ENCODE measurements around the gene ZEB2. TPM values are rescaled to one million over a fixed set of nuclear protein-coding genes. Genes with fewer than 3 reads are reported as not detected.

Gene ZEB2
- total and polyA plus RNA-seq, 12 donors, result 29.0 to 226 (median 142) TPM

DNA sequence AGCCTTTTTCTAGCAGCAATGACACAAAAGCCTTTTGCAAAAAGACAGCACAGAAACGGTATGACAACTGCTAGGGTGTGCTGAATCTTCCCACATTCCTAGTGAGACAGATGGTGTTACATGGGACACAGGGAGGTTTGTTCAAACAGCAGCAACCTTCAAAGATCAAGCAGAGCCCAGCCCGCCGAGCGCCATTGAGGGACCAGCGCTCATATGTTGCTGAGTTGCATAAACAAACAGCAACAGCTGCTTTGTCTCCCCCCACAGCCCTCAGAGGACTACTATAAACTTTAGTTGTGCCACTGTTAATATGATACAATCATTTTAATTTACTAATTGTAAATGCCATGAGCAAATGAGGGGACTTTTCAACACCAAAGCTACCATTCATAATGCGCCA lies 117.7 kb downstream of the ZEB2 start:
- no peaks in the 10 kb centered on the region for H3K9me3 ChIP-seq (replicated peaks in 1 of 3)
- TF ChIP-seq, protein P1, sequence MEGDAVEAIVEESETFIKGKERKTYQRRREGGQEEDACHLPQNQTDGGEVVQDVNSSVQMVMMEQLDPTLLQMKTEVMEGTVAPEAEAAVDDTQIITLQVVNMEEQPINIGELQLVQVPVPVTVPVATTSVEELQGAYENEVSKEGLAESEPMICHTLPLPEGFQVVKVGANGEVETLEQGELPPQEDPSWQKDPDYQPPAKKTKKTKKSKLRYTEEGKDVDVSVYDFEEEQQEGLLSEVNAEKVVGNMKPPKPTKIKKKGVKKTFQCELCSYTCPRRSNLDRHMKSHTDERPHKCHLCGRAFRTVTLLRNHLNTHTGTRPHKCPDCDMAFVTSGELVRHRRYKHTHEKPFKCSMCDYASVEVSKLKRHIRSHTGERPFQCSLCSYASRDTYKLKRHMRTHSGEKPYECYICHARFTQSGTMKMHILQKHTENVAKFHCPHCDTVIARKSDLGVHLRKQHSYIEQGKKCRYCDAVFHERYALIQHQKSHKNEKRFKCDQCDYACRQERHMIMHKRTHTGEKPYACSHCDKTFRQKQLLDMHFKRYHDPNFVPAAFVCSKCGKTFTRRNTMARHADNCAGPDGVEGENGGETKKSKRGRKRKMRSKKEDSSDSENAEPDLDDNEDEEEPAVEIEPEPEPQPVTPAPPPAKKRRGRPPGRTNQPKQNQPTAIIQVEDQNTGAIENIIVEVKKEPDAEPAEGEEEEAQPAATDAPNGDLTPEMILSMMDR (IDR thresholded peaks at IDR 0.05), result no peak
- no peak for TF ChIP-seq POLR2A (IDR thresholded peaks at IDR 0.05)
- H3K27me3 ChIP-seq, result no peaks in the 10 kb centered on the region
- peak overlapping the region in 4 of 5 donors; percentile 1 to 39 (median 15) for H3K27ac ChIP-seq
- intact Hi-C loops (cut with DNase I), result no loop called here
- H3K4me1 ChIP-seq (replicated peaks in 1 of 2), result peaks cover 0 to 29% of the 10 kb centered on the region in 2 donors
- no peak overlapping the region for H3K4me3 ChIP-seq
- peak in 2 of 7 donors; percentile 42 to 56 for DNase-seq
- H3K36me3 ChIP-seq (replicated peaks in 1 of 2), result peaks cover 0 to 69% of the 10 kb centered on the region in 2 donors
- WGBS, 4 donors, result 74 to 78% (median 76%) methylated on average over 6 of the region's 6 CpGs

DNA sequence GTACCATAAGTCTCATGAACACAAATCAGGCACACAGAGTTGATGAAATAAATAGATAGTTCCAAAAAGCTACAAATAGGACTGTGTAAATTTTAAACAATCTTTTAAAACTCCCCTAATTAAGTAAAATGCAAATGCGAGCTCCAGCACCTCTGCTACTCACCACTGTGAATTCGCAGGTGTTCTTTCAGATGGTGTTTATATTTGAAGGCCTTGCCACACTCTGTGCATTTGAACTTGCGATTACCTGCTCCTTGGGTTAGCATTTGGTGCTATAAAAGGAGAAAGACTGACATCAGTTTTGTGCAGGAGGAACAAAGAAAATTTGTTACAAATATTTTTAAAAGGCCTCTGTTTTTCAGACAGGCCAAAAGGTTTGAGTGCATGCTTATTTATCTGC lies 118.9 kb downstream of the ZEB2 start:
- peaks cover 0 to 81% of the 10 kb centered on the region in 2 donors for H3K36me3 ChIP-seq (replicated peaks in 1 of 2)
- DNase-seq, result no peak
- H3K4me1 ChIP-seq (replicated peaks in 1 of 2), result peaks cover 0 to 21% of the 10 kb centered on the region in 2 donors
- H3K27me3 ChIP-seq, result no peaks in the 10 kb centered on the region
- no peak overlapping the region for H3K4me3 ChIP-seq
- TF ChIP-seq, protein P1 (IDR thresholded peaks at IDR 0.05), result no peak
- no peak for TF ChIP-seq POLR2A (IDR thresholded peaks at IDR 0.05)
- no peak overlapping the region for H3K27ac ChIP-seq
- WGBS, 4 donors, result 87 to 97% (median 96%) methylated on average over 3 of the region's 3 CpGs
- H3K9me3 ChIP-seq (replicated peaks in 1 of 3), result no peaks in the 10 kb centered on the region
- intact Hi-C loops (cut with DNase I), result no loop called here

DNA sequence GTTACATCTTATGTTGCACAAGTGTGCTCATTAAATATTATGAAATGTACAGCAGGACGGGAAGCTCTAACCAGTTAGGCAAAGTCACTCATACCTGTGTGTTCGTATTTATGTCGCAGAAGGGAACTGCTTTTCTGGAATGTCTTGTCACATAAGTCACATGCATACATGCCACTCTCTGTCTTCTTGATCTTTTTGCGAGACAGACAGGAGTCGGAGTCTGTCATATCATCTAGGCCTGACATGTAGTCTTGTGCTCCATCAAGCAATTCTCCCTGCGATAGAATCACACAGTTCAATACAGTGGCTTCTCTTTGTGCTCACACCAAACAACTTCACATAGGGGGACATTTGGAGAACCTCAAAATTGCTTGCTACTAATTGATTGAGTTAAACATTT lies 123.6 kb downstream of the ZEB2 start:
- H3K27me3 ChIP-seq, result no peaks in the 10 kb centered on the region
- H3K27ac ChIP-seq, result no peak overlapping the region
- no peak for DNase-seq
- no peaks in the 10 kb centered on the region for H3K9me3 ChIP-seq (replicated peaks in 1 of 3)
- 91 to 98% (median 96%) methylated on average over 6 of the region's 6 CpGs for WGBS, 4 donors
- no peak overlapping the region for H3K4me3 ChIP-seq
- intact Hi-C loops (cut with DNase I), result loop anchor here in 1 of 2 donors (10.0 kb wide), 1 partner anchor 62 kb away; a partner anchor contains a TSS
- no peaks in the 10 kb centered on the region for H3K4me1 ChIP-seq (replicated peaks in 1 of 2)
- H3K36me3 ChIP-seq (replicated peaks in 1 of 2), result peaks cover 0 to 81% of the 10 kb centered on the region in 2 donors
- TF ChIP-seq POLR2A (IDR thresholded peaks at IDR 0.05), result no peak
- TF ChIP-seq, protein P1 (IDR thresholded peaks at IDR 0.05), result no peak

DNA sequence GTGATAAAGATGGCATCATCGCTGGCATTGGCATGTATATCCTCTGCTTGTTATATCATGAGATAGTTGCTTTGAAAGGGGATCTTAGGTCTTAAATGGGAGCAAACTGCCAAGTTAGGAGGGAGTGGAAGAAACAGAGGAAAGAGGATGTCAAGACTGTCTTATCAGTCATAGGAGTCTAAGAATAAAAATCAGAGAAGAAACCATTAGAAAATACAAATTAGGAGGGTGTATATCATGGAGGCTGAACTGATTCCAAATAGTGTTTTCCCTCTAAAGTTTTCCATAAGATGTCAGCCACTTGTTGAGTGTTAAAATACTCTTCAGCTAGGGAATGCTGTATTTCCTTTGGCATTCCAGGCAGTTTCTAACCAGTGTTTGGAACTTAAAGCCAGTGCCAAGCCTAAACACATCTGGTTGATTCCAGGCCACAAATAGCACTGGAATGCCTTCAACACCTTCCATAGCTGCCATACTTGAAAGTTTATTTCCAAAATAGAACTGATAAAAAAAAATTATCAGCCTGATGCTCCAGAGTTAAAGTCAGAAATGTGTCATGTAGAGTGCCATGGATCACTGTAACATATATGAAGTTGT lies 129.4 kb downstream of the ZEB2 start:
- Histone ChIP-seq H3K9me3 (replicated peaks in 1 of 3) (no peaks in the 10 kb centered on the region), H3K4me3 (no peak overlapping the region), H3K4me1 (replicated peaks in 1 of 2) (no peaks in the 10 kb centered on the region), H3K27ac (peak overlapping the region in 2 of 5 donors; percentile 4 to 9), H3K27me3 (no peaks in the 10 kb centered on the region), H3K36me3 (replicated peaks in 1 of 2) (peaks cover 0 to 47% of the 10 kb centered on the region in 2 donors)
- no peak for TF ChIP-seq POLR2A (IDR thresholded peaks at IDR 0.05)
- TF ChIP-seq, protein P1 (IDR thresholded peaks at IDR 0.05), result no peak
- 88 to 100% (median 95%) methylated on average over 1 of the region's 1 CpG for WGBS, 4 donors
- intact Hi-C loops (cut with DNase I), result loop anchor here in 1 of 2 donors (10.0 kb wide), 1 partner anchor 56 kb away; a partner anchor contains a TSS
- DNase-seq, result no peak

Measured in adrenal gland (tissue), 12 donors.